IPS-15b (cell line): ENCODE measurements around the gene IP6K3.
A peak's percentile ranks its signal among the peaks of the same experiment; 100 is the strongest.

Experiments used
- H3K27me3 ChIP-seq: one replicate; pipeline ENCODE4 v1.6.1; 2013; ENCODE audit warnings: low read length; ENCODE audit not compliant: control insufficient read depth, insufficient read depth
- H3K36me3 ChIP-seq: one replicate; pipeline ENCODE4 v1.6.1; 2013; ENCODE audit warnings: low read length; ENCODE audit not compliant: control insufficient read depth, insufficient read depth
- H3K4me1 ChIP-seq: one replicate; pipeline ENCODE4 v1.6.1; 2013; ENCODE audit warnings: mild to moderate bottlenecking, low read length; ENCODE audit not compliant: control insufficient read depth, insufficient read depth
- H3K4me3 ChIP-seq: one replicate; pipeline ENCODE4 v1.5.1; 2013; ENCODE audit warnings: low read depth, low read length
- H3K9ac ChIP-seq: one replicate; pipeline ENCODE4 v1.6.1; 2013; ENCODE audit warnings: low read depth, mild to moderate bottlenecking, low read length
- H3K9me3 ChIP-seq: one replicate; pipeline ENCODE4 v1.6.1; 2013; ENCODE audit warnings: mild to moderate bottlenecking, low read length; ENCODE audit not compliant: control insufficient read depth, insufficient read depth

IP6K3 gene

DNA sequence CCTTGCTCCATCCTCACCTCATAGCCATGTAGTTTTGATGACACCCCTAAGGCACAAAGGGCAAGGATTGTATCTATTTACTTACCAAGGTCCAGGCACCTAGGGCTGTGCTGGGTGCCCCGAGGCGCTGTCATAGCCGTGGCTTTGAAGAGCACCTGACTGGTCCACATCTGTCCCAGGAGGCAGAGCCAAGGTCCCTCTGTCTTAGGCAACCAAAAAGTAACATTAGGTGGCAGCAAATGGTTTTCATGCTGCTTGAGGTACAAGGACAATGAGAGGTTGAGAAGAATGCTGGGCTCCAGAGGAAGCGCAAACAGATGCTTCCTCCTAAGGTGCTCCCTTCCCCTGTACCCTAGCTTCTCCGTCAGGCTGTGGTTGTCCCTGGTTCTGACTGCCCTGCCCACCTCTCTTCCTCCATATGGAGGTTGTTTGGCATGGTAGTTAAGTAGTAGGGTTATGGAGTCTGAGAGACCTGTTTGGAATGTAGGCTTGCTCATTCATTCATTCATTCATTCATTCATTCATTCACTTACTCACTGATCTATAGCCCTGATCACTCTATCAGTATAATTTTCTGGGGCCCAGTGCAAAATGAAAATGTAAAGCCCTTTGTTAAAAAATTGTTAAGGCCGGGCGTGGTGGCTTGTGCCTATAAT, 32.2 kb downstream of the IP6K3 start:
- Histone ChIP-seq H3K27me3 (no peaks in the 10 kb centered on the region), H3K36me3 (peaks cover 9% of the 10 kb centered on the region), H3K4me1 (peaks cover 8% of the 10 kb centered on the region), H3K9me3 (no peaks in the 10 kb centered on the region), H3K9ac (no peak overlapping the region), H3K4me3 (no peak overlapping the region)

DNA sequence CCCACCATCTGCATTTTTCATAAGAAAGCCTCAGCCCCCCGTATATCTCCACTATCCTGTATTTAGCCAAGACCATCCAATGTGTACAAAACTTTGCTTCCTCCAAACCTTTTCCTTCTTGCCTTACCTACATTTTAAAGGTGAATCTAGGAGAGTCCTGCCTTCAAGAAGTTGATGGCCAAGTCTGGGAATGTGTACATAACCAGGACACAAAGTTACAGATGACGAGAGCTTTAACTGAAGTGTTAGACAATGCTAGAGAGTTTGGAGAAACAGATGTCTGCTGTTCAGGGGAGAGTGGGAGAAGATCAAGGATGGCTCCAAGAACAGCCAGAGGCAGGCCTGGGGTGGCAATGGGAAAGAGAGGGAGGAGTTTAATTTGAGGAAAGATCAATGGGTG, 32.9 kb downstream of the IP6K3 start:
- Histone ChIP-seq H3K9me3 (no peaks in the 10 kb centered on the region), H3K4me1 (peaks cover 8% of the 10 kb centered on the region), H3K9ac (no peak overlapping the region), H3K4me3 (no peak overlapping the region), H3K36me3 (peaks cover 14% of the 10 kb centered on the region), H3K27me3 (no peaks in the 10 kb centered on the region)

DNA sequence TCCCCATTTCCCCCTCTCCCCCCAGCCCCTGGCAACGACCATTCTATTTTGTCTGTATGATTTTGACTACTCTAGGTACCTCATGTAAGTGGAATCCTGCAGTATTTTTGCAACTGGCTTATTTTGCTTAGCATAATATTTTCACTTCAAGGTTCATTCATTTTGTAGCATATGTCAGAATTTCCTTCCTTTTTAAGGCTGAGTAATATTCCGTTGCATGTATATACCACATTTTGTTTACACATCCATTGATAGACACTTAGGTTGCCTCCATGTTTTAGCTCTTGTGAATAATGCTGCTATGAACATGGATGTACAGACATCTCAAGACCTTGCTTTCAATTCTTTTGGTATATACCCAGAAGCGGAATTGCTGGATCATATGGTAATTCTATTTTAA, 33.8 kb downstream of the IP6K3 start:
- Histone ChIP-seq H3K9me3 (no peaks in the 10 kb centered on the region), H3K4me3 (no peak overlapping the region), H3K4me1 (peaks cover 8% of the 10 kb centered on the region), H3K27me3 (no peaks in the 10 kb centered on the region), H3K9ac (no peak overlapping the region), H3K36me3 (peaks cover 19% of the 10 kb centered on the region)

DNA sequence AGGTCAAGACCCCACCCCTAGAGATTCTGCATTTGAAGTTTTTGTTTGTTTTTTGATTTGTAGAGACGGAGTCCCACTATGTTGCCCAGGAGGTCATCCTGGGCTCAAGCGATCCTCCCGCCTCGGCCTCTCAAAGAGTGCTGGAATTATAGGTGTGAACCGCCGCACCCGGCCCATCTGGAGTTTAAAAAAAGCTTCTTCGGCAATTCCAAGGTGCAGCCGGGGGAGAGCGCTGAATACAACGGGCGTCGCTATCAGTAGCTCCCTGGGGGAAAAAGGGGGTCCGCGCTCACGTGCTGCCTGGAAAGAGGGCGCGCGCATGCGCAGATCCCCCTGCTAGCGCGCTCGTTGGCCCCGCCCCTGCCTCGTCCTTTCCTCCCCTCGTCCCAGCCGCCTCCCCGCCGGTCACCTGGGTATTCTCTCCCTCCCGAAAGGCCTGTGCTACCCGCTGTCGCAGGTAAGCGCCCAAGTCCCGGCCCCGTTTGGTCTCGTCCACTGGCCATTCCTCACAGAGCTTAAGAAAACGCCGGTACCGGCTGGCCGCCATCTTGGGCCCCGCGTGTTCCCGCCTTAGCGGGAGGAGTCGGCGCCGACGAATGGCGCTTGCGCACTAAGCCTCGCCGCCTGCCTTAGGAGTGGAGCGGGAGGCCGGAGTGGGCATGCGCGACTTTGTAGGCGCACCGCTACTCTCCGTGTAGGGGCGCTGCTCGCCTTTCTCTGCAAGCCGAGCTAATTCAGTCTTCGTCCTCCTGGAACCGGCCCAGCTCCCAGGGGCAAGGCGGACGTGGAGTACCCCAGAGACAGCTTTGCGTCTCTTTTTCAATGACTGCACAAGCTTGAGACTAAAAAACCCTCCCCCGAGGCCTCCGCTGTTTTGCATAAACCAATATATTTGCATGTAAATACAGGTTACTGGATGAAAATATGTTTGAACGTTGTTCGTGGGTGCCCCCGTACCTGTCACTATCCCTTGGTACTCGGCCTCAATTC, 35.3 kb downstream of the IP6K3 start, which contains the start of gene UQCC2:
Gene UQCC2 (minus strand): TSS at position 561 of the 990 bp plus-strand sequence. CDS start 14 bp downstream, at position 547.
- Histone ChIP-seq H3K9me3 (no peaks in the 10 kb centered on the region), H3K9ac (peak within 1 kb of the TSS; percentile 97), H3K4me3 (peak within 1 kb of the TSS; percentile 82), H3K36me3 (peaks cover 19% of the 10 kb centered on the region), H3K4me1 (peaks cover 8% of the 10 kb centered on the region), H3K27me3 (no peaks in the 10 kb centered on the region)

DNA sequence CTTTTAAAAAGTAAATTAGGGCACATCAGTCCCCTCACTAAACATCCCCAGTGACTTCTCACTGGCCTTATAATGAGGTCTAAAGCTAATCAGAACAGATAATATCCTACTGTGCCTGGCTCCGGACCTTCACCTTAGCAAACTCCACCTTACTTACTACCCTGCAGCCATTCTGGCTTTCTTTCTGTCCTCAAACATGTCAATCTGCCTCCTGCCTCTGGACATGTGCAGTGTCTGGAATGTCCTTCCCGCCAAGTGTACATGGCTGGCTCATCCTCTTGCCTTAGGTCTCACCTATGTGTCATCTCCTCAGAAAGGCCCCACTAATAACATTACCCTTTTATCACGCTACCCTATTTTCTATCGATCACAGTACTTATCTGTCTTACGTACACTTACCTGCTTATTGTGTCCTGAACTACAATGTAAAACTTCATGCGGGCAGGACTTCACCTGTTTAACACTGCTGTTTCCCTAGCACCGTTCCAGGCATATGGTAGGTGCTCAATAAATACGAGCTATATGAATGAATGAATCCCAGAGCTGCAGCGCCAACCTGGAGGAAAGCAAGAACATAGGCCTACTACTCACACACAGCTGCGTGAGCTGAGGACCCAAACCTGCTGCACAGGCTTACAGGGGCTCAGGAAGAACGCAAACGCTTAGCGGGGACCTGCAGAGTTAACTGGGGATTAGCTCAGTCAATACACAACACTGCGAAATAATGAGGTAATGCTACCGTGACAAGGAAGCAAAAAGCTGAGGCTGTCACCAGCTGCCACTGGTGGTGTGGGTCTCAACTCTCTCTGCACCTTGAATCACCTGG, 36.2 kb downstream of the IP6K3 start:
- Histone ChIP-seq H3K9ac (peak overlapping the region; percentile 97), H3K9me3 (no peaks in the 10 kb centered on the region), H3K4me1 (peaks cover 8% of the 10 kb centered on the region), H3K27me3 (no peaks in the 10 kb centered on the region), H3K36me3 (peaks cover 19% of the 10 kb centered on the region), H3K4me3 (peak overlapping the region; percentile 82)

DNA sequence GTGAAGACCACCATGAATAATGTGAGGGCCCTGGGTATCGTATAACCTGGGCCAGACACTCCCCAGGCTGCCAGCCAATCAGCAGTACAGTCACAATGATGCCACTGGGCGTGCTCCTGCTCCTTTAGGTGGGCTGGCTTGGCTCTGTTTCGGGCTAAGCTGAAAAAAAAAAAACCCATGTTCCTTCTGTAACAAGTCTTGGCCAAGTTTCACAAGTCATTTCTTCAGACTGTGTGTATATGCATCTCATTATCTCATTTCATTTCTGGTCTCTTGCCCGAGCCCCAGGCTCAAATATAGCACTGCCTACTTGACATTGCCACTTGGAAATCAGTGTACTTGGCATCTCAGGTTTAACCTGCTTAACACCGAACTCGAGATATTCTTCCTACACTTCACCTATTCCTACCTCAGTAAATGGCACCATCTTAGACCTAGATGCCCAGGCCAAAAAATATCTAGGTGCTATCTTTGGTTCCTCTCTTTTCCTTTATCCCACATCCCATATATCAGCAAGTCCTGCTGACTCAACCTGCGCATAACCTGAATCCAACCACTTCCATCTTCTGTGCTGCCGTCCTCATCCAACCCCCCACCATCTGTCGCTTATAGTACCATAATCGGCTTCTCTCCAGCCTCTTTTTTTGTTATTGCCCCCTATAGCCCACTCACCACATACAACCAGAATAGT, 37.0 kb downstream of the IP6K3 start:
- Histone ChIP-seq H3K27me3 (no peaks in the 10 kb centered on the region), H3K9me3 (no peaks in the 10 kb centered on the region), H3K4me3 (no peak overlapping the region), H3K36me3 (peaks cover 19% of the 10 kb centered on the region), H3K4me1 (peaks cover 8% of the 10 kb centered on the region), H3K9ac (no peak overlapping the region)

DNA sequence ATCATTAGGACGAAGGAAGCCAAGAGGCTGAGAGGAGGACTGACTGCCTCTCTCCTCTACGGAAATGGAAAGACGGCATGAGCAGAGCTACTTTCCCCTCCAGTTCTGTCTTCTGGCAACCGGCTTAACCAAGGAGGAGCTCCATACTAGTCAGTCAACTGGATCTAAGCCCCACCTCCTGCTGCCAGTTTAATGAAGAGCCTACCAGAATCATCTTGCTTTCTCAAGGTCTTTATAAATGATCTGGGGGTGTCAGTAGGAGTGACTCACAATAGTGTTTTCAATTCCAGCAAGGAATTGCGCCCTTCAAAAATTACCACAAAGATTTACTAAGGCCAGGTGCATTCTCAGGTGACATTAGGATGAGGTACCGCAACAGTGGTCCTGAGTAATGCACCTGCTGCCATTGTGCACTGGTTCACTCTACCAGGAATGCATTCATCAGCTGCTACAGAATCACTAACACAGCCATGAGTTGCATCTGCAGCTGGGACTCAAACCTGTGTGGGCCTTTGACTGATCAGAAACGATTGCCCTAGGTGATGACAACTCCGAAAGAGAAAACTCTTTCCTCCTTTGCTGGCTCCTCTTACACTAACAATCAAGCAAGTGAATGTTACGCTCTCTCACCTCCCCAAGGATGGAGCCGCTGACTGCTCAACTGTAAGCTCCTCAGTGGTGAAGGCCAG, 38.0 kb downstream of the IP6K3 start:
- Histone ChIP-seq H3K4me3 (no peak overlapping the region), H3K27me3 (no peaks in the 10 kb centered on the region), H3K36me3 (peaks cover 19% of the 10 kb centered on the region), H3K9me3 (no peaks in the 10 kb centered on the region), H3K4me1 (peaks cover 8% of the 10 kb centered on the region), H3K9ac (no peak overlapping the region)

DNA sequence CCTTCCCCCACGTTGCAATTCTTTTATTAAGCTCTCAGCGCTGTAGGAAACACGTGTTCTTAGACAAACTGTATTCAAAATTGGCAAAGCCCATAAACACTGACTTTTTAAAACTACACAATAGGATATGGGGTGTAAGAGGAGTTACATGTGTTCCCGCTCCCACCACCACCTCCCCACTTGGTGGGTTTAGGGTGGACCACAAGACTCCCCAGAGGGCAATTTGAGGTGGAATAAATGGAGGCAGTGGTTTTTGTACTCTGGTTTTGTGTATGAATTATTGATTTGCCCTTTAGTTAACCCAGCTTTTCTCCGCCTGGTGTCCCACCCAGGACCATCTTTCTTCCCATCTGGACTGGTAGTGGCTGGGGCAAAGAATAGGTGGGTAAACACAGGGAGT, 38.9 kb downstream of the IP6K3 start:
- Histone ChIP-seq H3K4me3 (no peak overlapping the region), H3K9ac (no peak overlapping the region), H3K4me1 (peaks cover 8% of the 10 kb centered on the region), H3K36me3 (peaks cover 19% of the 10 kb centered on the region), H3K27me3 (no peaks in the 10 kb centered on the region), H3K9me3 (no peaks in the 10 kb centered on the region)

DNA sequence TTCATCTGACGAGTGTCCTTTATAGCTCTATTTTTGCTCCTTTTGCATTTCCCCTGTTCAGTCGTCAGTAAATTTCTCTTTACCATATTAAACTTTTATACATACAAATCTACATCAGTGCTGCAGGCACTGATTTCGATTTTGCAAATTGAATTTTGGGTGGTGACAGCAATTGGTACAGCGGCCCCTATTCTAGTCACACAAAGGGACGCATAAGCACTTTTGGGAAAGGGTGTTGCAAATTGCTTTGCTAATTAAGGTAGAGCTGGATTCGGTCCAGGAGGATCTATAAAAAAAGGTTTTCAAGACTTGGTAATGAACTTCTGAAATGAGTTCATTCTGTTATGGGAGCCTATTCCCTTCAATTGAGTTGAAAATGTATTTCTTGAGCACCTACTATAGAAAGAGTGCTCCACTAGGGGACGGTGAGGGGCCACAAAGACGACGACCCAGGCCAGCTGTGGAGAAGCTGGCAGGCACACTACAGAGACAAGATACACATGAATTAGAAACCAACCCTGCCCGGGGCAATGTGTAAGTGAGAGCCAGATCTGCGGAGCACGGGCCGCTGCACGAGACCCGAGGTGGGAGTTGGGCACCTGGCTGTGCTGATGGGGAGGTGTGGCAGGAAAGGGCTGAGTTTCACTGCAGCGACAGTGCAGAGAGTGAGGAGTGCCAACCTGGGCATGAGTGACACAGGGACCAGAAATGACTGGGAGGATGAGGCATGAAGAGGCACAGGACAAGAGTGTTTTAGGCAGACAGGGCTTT, 40.6 kb downstream of the IP6K3 start:
- Histone ChIP-seq H3K4me1 (peaks cover 5% of the 10 kb centered on the region), H3K9ac (no peak overlapping the region), H3K36me3 (peaks cover 19% of the 10 kb centered on the region)

DNA sequence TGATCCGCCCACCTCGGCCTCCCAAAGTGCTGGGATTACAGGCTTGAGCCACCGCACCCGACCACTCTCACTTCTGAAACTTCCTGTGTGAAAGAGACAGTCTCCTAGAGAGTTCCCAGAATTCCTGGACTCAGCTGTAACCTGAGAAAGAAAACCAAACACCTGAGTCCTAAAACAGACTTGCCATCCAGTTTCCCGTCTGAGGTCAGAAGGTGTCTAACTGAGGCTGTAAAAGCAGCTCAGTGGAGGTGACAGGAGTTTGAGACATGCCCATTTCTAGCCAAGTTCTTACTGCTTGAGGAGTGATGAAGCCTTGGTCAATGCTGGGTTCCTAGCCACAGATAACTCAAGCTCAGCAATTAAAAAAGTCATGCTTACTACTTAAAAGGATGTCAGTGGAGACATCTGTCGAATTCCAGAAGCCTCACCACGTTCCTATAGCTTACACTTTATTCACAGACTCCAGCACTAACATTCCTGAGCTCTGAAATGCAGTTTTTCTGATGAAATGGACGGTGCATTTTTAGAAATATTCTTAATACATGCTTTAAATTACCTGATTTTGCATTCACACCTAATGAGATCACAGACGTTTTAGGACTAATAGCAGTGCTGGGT, 41.3 kb downstream of the IP6K3 start:
- no peaks in the 10 kb centered on the region for H3K9me3 ChIP-seq
- H3K36me3 ChIP-seq: peaks cover 19% of the 10 kb centered on the region
- no peaks in the 10 kb centered on the region for H3K4me1 ChIP-seq

More for the DNA sequence above, 40.6 kb downstream of the IP6K3 start:
- H3K4me3 ChIP-seq: no peak overlapping the region
- H3K27me3 ChIP-seq: no peaks in the 10 kb centered on the region
- H3K9me3 ChIP-seq: no peaks in the 10 kb centered on the region

More for the DNA sequence above, 41.3 kb downstream of the IP6K3 start:
- no peak overlapping the region for H3K4me3 ChIP-seq
- no peaks in the 10 kb centered on the region for H3K27me3 ChIP-seq
- no peak overlapping the region for H3K9ac ChIP-seq
